Measurements from ENCODE around the gene CYFIP1. TPM values are rescaled to one million over a fixed set of nuclear protein-coding genes. Genes with fewer than 3 reads are reported as not detected.
"Not testable (repeated sequence)": the region's sequence is repeated elsewhere in the genome, so short reads cannot be mapped to it uniquely, and the experiment has no call there.

CYFIP1 gene
- total and polyA plus RNA-seq, 4 donors: 27.0 to 136 (median 86.7) TPM

GRCh38 chr15:22989576-22990477 lies 9.7 kb upstream of the CYFIP1 start:
- TF ChIP-seq, protein P1, sequence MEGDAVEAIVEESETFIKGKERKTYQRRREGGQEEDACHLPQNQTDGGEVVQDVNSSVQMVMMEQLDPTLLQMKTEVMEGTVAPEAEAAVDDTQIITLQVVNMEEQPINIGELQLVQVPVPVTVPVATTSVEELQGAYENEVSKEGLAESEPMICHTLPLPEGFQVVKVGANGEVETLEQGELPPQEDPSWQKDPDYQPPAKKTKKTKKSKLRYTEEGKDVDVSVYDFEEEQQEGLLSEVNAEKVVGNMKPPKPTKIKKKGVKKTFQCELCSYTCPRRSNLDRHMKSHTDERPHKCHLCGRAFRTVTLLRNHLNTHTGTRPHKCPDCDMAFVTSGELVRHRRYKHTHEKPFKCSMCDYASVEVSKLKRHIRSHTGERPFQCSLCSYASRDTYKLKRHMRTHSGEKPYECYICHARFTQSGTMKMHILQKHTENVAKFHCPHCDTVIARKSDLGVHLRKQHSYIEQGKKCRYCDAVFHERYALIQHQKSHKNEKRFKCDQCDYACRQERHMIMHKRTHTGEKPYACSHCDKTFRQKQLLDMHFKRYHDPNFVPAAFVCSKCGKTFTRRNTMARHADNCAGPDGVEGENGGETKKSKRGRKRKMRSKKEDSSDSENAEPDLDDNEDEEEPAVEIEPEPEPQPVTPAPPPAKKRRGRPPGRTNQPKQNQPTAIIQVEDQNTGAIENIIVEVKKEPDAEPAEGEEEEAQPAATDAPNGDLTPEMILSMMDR (IDR thresholded peaks at IDR 0.05; ENCODE audit: control extremely low read depth, extremely low read depth): no peak
- ATAC-seq (ENCODE audit: insufficient read depth, low FRiP score): no peak

DNA sequence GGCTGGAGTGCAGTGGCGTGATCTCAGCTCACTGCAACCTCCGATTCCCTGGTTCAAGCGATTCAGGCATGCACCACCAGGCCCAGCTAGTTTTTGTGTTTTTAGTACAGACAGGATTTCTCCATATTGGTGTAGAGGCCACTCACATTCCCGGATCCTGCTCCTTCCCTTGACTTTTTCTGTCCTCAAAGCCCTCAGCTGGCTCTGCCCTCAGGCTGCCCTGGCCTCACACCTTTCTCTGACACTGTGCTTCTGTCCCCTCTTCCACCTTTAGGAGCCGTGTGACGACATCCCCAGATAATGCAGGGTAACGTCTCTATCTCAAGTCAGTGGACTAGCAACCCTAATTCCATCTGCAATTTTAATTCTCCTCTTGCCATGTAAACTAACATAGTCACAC lies 8.6 kb upstream of the CYFIP1 start:
- Histone ChIP-seq H3K9ac (ENCODE audit: insufficient read depth in 1 of 2, low read length in 2 of 2) (no peak overlapping the region), H3K4me1 (ENCODE audit: control insufficient read depth in 5 of 5, insufficient read depth in 5 of 5, low read length in 5 of 5) (peaks cover 0 to 2% (median 0%) of the 10 kb centered on the region in 5 donors), H3K9me3 (ENCODE audit: control insufficient read depth in 4 of 4, insufficient read depth in 3 of 4, low read length in 3 of 4) (no peaks in the 10 kb centered on the region), H3K4me3 (no peak overlapping the region), H3K27me3 (ENCODE audit: control insufficient read depth in 3 of 3, insufficient read depth in 3 of 3, low read length in 2 of 3) (no peaks in the 10 kb centered on the region), H3K27ac (ENCODE audit: low read depth in 1 of 2, low read length in 1 of 2) (no peak overlapping the region), H3K36me3 (ENCODE audit: control insufficient read depth in 4 of 4, insufficient read depth in 4 of 4, low read length in 4 of 4) (peaks cover 0 to 2% (median under 1%) of the 10 kb centered on the region in 4 donors)
- TF ChIP-seq, protein P1 (IDR thresholded peaks at IDR 0.05; ENCODE audit: control extremely low read depth, extremely low read depth): no peak
- 87 to 93% methylated on average over 7 of the region's 7 CpGs for WGBS, 2 donors
- DNase-seq (no peak), ATAC-seq (ENCODE audit: insufficient read depth, low FRiP score) (no peak)

More at GRCh38 chr15:22989576-22990477, 9.7 kb upstream of the CYFIP1 start:
- H3K9ac ChIP-seq (ENCODE audit: insufficient read depth in 1 of 2, low read length in 2 of 2): no peak overlapping the region
- 75 to 76% methylated on average over 7 of the region's 7 CpGs for whole genome bisulfite sequencing, 2 donors
- peaks cover 4 to 6% (median 5%) of the 10 kb centered on the region in 4 donors for H3K36me3 ChIP-seq (ENCODE audit: control insufficient read depth in 4 of 4, insufficient read depth in 4 of 4, low read length in 4 of 4)
- no peaks in the 10 kb centered on the region for H3K9me3 ChIP-seq (ENCODE audit: control insufficient read depth in 4 of 4, insufficient read depth in 3 of 4, low read length in 3 of 4)
- DNase-seq: peak in 1 of 3 donors; percentile 18
- H3K27ac ChIP-seq (ENCODE audit: low read depth in 1 of 2, low read length in 1 of 2): peak overlapping the region in 1 of 2 donors; percentile 28
- peaks cover 0 to 2% (median 0%) of the 10 kb centered on the region in 5 donors for H3K4me1 ChIP-seq (ENCODE audit: control insufficient read depth in 5 of 5, insufficient read depth in 5 of 5, low read length in 5 of 5)
- H3K27me3 ChIP-seq (ENCODE audit: control insufficient read depth in 3 of 3, insufficient read depth in 3 of 3, low read length in 2 of 3): no peaks in the 10 kb centered on the region
- no peak overlapping the region for H3K4me3 ChIP-seq

DNA sequence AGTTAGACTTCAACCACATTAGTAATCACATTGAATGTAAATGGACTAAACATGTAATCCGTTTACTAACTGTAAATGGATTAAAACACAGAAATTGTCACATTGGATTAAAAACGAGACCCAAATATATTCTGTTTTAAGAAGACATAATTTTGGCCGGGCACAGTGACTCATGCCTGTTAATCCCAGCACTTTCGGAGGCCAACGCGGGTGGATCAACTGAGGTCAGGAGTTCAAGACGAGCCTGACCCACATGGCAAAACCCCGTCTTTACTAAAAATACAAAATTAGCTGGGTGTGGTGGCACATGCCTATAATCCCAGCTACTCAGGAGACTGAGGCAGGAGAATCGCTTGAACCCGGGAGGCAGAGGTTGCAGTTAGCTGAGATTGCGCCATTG lies 1.8 kb upstream of the CYFIP1 start:
- H3K27ac ChIP-seq (ENCODE audit: low read depth in 1 of 2, low read length in 1 of 2): not testable (repeated sequence)
- WGBS, 2 donors: 87 to 92% methylated on average over 11 of the region's 11 CpGs

GRCh38 chr15:22981051-22981840 lies 1.1 kb upstream of the CYFIP1 start:
- WGBS, 2 donors: 70% methylated on average over 30 of the region's 30 CpGs
- Histone ChIP-seq H3K4me1 (ENCODE audit: control insufficient read depth in 5 of 5, insufficient read depth in 5 of 5, low read length in 5 of 5) (peaks cover 0 to 14% (median 4%) of the 10 kb centered on the region in 5 donors), H3K27me3 (ENCODE audit: control insufficient read depth in 3 of 3, insufficient read depth in 3 of 3, low read length in 2 of 3) (no peaks in the 10 kb centered on the region), H3K36me3 (ENCODE audit: control insufficient read depth in 4 of 4, insufficient read depth in 4 of 4, low read length in 4 of 4) (no peaks in the 10 kb centered on the region), H3K4me3 (no peak overlapping the region), H3K9me3 (ENCODE audit: control insufficient read depth in 4 of 4, insufficient read depth in 3 of 4, low read length in 3 of 4) (no peaks in the 10 kb centered on the region), H3K27ac (ENCODE audit: low read depth in 1 of 2, low read length in 1 of 2) (peak overlapping the region; percentile 18 to 97), H3K9ac (ENCODE audit: insufficient read depth in 1 of 2, low read length in 2 of 2) (no peak overlapping the region)
- no peak for DNase-seq
- TF ChIP-seq, protein P1 (IDR thresholded peaks at IDR 0.05; ENCODE audit: control extremely low read depth, extremely low read depth): no peak
- no peak for ATAC-seq (ENCODE audit: insufficient read depth, low FRiP score)

More for the DNA sequence above, 1.8 kb upstream of the CYFIP1 start:
- H3K36me3 ChIP-seq (ENCODE audit: control insufficient read depth in 4 of 4, insufficient read depth in 4 of 4, low read length in 4 of 4); H3K4me3 ChIP-seq; H3K9me3 ChIP-seq (ENCODE audit: control insufficient read depth in 4 of 4, insufficient read depth in 3 of 4, low read length in 3 of 4); DNase-seq; ATAC-seq (ENCODE audit: insufficient read depth, low FRiP score); H3K9ac ChIP-seq (ENCODE audit: insufficient read depth in 1 of 2, low read length in 2 of 2); H3K27me3 ChIP-seq (ENCODE audit: control insufficient read depth in 3 of 3, insufficient read depth in 3 of 3, low read length in 2 of 3): not testable (repeated sequence)
- H3K4me1 ChIP-seq (ENCODE audit: control insufficient read depth in 5 of 5, insufficient read depth in 5 of 5, low read length in 5 of 5): peaks cover 0 to 14% (median 4%) of the 10 kb centered on the region in 5 donors
